Fibroblast of pulmonary artery (primary cell): ENCODE measurements around the gene SUV39H2.
"Not testable (repeated sequence)": the region's sequence is repeated elsewhere in the genome, so short reads cannot be mapped to it uniquely, and the experiment has no call there.

Experiments used
- DNase-seq: peaks from one replicate; pipeline ENCODE4 v3.0.0-alpha.2; 2010; ENCODE audit warnings: low read depth
- H3K4me3 ChIP-seq: replicated peaks from 2 replicates; pipeline ENCODE4 v1.5.1; 2011; ENCODE audit warnings: low read depth, mild to moderate bottlenecking, control low read depth, low read length, moderate library complexity
- TF ChIP-seq, protein P1 (sequence below): IDR thresholded peaks from 2 replicates; pipeline ENCODE4 v1.5.1; 2011; ENCODE audit warnings: mild to moderate bottlenecking, control low read depth, low read length, inconsistent platforms; ENCODE audit errors: missing control alignments

Gene SUV39H2

GRCh38 chr10:14930610-14931009, 51.9 kb downstream of the SUV39H2 start:
- no peak overlapping the region for H3K4me3 ChIP-seq
- no peak for DNase-seq
- TF ChIP-seq, protein P1, sequence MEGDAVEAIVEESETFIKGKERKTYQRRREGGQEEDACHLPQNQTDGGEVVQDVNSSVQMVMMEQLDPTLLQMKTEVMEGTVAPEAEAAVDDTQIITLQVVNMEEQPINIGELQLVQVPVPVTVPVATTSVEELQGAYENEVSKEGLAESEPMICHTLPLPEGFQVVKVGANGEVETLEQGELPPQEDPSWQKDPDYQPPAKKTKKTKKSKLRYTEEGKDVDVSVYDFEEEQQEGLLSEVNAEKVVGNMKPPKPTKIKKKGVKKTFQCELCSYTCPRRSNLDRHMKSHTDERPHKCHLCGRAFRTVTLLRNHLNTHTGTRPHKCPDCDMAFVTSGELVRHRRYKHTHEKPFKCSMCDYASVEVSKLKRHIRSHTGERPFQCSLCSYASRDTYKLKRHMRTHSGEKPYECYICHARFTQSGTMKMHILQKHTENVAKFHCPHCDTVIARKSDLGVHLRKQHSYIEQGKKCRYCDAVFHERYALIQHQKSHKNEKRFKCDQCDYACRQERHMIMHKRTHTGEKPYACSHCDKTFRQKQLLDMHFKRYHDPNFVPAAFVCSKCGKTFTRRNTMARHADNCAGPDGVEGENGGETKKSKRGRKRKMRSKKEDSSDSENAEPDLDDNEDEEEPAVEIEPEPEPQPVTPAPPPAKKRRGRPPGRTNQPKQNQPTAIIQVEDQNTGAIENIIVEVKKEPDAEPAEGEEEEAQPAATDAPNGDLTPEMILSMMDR, result no peak

GRCh38 chr10:14936584-14936983, 57.9 kb downstream of the SUV39H2 start:
- DNase-seq, result no peak
- no peak overlapping the region for H3K4me3 ChIP-seq
- TF ChIP-seq, protein P1, result no peak

DNA sequence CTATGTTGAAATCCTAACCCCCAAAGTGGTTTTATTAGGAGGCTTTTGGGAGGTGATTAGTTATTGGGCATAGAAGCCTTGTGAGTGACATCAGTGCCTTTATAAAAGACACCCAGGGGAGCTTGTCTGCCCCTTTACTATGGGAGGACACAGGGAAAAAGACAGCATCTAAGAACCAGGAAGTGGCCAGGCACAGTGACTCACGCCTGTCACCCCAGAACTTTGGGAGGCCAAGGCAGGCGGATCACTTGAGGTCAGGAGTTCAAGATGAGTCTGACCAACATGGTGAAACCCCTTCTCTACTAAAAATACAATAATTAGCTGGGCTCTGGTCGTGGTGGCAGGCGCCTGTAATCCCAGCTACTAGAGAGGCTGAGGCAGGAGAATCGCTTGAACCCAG, 60.3 kb downstream of the SUV39H2 start:
- H3K4me3 ChIP-seq, DNase-seq: not testable (repeated sequence)

- DNase-seq, result not testable (repeated sequence)
Measured at GRCh38 chr10:14942147-14942949, 63.7 kb downstream of the SUV39H2 start.

GRCh38 chr10:14942950-14943338, 64.3 kb downstream of the SUV39H2 start:
- not testable (repeated sequence) for H3K4me3 ChIP-seq, DNase-seq

More at GRCh38 chr10:14942147-14942949, 63.7 kb downstream of the SUV39H2 start:
- not testable (repeated sequence) for H3K4me3 ChIP-seq

GRCh38 chr10:14945108-14945507, 66.4 kb downstream of the SUV39H2 start:
- TF ChIP-seq, protein P1, result no peak
- peak; percentile 25 for DNase-seq
- no peak overlapping the region for H3K4me3 ChIP-seq

- DNase-seq, result no peak
- TF ChIP-seq, protein P1, result no peak
- H3K4me3 ChIP-seq, result no peak overlapping the region
Measured at GRCh38 chr10:14947268-14947667, 68.6 kb downstream of the SUV39H2 start.

DNA sequence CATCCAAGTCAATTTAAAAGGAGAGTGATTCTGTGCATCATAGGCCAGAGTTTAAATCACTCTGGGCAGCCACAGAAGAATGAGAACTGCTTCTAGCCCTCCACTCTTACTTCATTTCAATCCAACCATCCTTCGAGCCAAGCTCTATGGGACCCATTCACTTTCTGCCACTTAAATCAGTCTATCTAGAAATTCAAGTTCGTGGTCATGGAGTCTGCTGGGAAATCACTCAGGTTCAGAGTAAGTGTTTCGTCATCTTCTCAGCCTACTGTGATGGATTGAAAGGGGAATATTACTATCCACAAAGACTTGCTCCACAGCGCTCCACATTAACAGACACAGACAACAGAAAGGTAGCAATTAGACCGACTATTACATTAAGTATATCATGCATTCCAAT, 70.6 kb downstream of the SUV39H2 start:
- DNase-seq, result no peak
- TF ChIP-seq, protein P1, result no peak
- no peak overlapping the region for H3K4me3 ChIP-seq
